Neural progenitor cell (in vitro differentiated cells): Measurements from ENCODE around the gene DVL1. TPM values are rescaled to one million over a fixed set of nuclear protein-coding genes. Genes with fewer than 3 reads are reported as not detected.
"Not testable (repeated sequence)": the region's sequence is repeated elsewhere in the genome, so short reads cannot be mapped to it uniquely, and the experiment has no call there.

ENCODE experiments used
- DNase-seq: peaks from one replicate; pipeline ENCODE4 v3.0.0-alpha.2; 2016; ENCODE audit warnings: low spot score
- H2AFZ ChIP-seq: fragments of 200-600 bp; sonication (generic); replicated peaks from 2 replicates; pipeline ENCODE4 v1.6.1; 2016; ENCODE audit warnings: antibody characterized with exemption
- H3F3A ChIP-seq: fragments of 200-600 bp; sonication (generic); 2 replicates; pipeline ENCODE4 v1.6.1; 2016; ENCODE audit warnings: antibody characterized with exemption, low read depth
- H3K27ac ChIP-seq: fragments of 200-600 bp; sonication (generic); 2 replicates; pipeline ENCODE4 v1.5.1; 2016; ENCODE audit warnings: mild to moderate bottlenecking
- H3K27me3 ChIP-seq: fragments of 200-600 bp; sonication (generic); 2 replicates; pipeline ENCODE4 v1.6.1; 2016; ENCODE audit warnings: mild to moderate bottlenecking, moderate library complexity
- H3K36me3 ChIP-seq: fragments of 200-600 bp; sonication (generic); 2 replicates; pipeline ENCODE4 v1.5.1; 2016
- H3K4me1 ChIP-seq: fragments of 200-600 bp; sonication (generic); 2 replicates; pipeline ENCODE4 v1.6.1; 2016; ENCODE audit warnings: mixed run types
- H3K4me2 ChIP-seq: fragments of 200-600 bp; sonication (generic); 2 replicates; pipeline ENCODE4 v1.6.1; 2016
- H3K4me3 ChIP-seq: fragments of 200-600 bp; sonication (generic); 2 replicates; pipeline ENCODE4 v1.5.1; 2016
- H3K79me2 ChIP-seq: fragments of 200-600 bp; sonication (generic); 2 replicates; pipeline ENCODE4 v1.6.1; 2016; ENCODE audit warnings: low read depth
- H3K9ac ChIP-seq: fragments of 200-600 bp; sonication (generic); 2 replicates; pipeline ENCODE4 v1.6.1; 2016
- H3K9me3 ChIP-seq: fragments of 200-600 bp; sonication (generic); 2 replicates; pipeline ENCODE4 v1.5.1; 2016; ENCODE audit warnings: low read depth
- H4K20me1 ChIP-seq: fragments of 200-600 bp; sonication (generic); 2 replicates; pipeline ENCODE4 v1.6.1; 2016; ENCODE audit warnings: low read depth
- H3K27ac Mint-ChIP-seq: 3 replicates; pipeline ENCODE4 v1.8.0; 2021; ENCODE audit warnings: mixed read lengths
- H3K27me3 Mint-ChIP-seq: 2 replicates; pipeline ENCODE4 v1.8.0; 2022; ENCODE audit warnings: low read depth, mild to moderate bottlenecking, inconsistent platforms, moderate library complexity, mixed read lengths; ENCODE audit not compliant: insufficient read depth
- H3K36me3 Mint-ChIP-seq: 3 replicates; pipeline ENCODE4 v1.8.0; 2021; ENCODE audit warnings: mixed read lengths
- H3K4me1 Mint-ChIP-seq: 3 replicates; pipeline ENCODE4 v1.8.0; 2021; ENCODE audit warnings: mixed read lengths
- H3K4me3 Mint-ChIP-seq: 3 replicates; pipeline ENCODE4 v1.8.0; 2021; ENCODE audit warnings: mild to moderate bottlenecking, moderate library complexity, mixed read lengths
- H3K9me3 Mint-ChIP-seq: 3 replicates; pipeline ENCODE4 v1.8.0; 2020; ENCODE audit warnings: mixed read lengths
- EZH2 ChIP-seq: fragments of 200-600 bp; sonication (generic); IDR thresholded peaks from 2 replicates; pipeline ENCODE4 v1.6.1; 2017; ENCODE audit warnings: antibody characterized with exemption, mild to moderate bottlenecking, moderate library complexity
- EZH2phosphoT487 ChIP-seq: fragments of 200-600 bp; sonication (generic); IDR thresholded peaks from 2 replicates; pipeline ENCODE4 v1.6.1; 2017; ENCODE audit warnings: antibody characterized with exemption
- total RNA-seq: library from RNA; depleted of rRNA; stranded (reverse); fragments of >200 nt; gene quantifications from 2 replicates; pipeline ENCODE4 v1.2.3, GENCODE V29; 2015; ENCODE audit warnings: low replicate concordance
- TF ChIP-seq, protein P1 (sequence below): fragments of 200-600 bp; sonication (generic); IDR thresholded peaks from 2 replicates; pipeline ENCODE4 v1.5.1; 2017; ENCODE audit warnings: antibody characterized with exemption, mild to moderate bottlenecking

DVL1 gene
- total RNA-seq, 1 donor from 2014 or later, result 14.5 TPM

DNA sequence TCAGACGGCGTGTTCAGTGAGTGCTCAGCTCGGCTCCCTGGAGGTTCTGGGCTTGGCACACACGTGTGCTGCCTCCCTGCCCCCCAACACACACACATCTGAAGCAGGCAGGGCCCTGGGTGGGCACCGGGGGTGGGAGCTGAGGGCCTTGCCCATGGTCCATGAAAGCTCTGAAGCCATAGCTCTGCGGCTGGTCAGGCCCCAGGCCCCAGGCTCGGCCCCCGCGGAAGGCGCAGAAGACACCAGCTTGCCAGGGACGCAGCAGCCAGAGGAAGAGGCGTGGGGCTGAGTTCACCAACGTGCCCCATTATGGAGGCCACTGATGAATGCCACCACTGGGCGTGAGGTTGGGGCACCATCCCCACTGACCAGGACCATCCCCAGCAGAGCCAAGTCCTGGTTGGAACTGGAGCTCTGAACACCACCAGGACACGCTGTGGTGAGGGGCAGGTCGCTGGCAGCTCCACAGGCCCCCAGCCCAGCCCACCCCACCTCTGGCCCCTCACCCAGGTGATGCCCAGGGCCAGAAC, 21.6 kb upstream of the DVL1 start:
- no peaks in the 10 kb centered on the region for H3K36me3 ChIP-seq
- Mint-ChIP-seq H3K4me3 (no peak overlapping the region), H3K27ac (no peak overlapping the region), H3K27me3 (no peaks in the 10 kb centered on the region), H3K36me3 (no peaks in the 10 kb centered on the region), H3K4me1 (peaks cover 10% of the 10 kb centered on the region), H3K9me3 (no peaks in the 10 kb centered on the region)
- no peak overlapping the region for H3K9ac ChIP-seq
- no peak overlapping the region for H3K4me2 ChIP-seq
- peaks cover 17% of the 10 kb centered on the region for H3K79me2 ChIP-seq
- TF ChIP-seq, protein P1, sequence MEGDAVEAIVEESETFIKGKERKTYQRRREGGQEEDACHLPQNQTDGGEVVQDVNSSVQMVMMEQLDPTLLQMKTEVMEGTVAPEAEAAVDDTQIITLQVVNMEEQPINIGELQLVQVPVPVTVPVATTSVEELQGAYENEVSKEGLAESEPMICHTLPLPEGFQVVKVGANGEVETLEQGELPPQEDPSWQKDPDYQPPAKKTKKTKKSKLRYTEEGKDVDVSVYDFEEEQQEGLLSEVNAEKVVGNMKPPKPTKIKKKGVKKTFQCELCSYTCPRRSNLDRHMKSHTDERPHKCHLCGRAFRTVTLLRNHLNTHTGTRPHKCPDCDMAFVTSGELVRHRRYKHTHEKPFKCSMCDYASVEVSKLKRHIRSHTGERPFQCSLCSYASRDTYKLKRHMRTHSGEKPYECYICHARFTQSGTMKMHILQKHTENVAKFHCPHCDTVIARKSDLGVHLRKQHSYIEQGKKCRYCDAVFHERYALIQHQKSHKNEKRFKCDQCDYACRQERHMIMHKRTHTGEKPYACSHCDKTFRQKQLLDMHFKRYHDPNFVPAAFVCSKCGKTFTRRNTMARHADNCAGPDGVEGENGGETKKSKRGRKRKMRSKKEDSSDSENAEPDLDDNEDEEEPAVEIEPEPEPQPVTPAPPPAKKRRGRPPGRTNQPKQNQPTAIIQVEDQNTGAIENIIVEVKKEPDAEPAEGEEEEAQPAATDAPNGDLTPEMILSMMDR, result no peak
- TF ChIP-seq EZH2, result no peak
- TF ChIP-seq EZH2phosphoT487, result no peak
- peaks cover 3% of the 10 kb centered on the region for H4K20me1 ChIP-seq
- no peak for DNase-seq
- no peak overlapping the region for H3K4me3 ChIP-seq
- H3K27ac ChIP-seq, result no peak overlapping the region
- no peaks in the 10 kb centered on the region for H3K9me3 ChIP-seq
- peaks cover 7% of the 10 kb centered on the region for H3K4me1 ChIP-seq
- no peaks in the 10 kb centered on the region for H3K27me3 ChIP-seq
- H2AFZ ChIP-seq, result no peak overlapping the region
- peaks cover 18% of the 10 kb centered on the region for H3F3A ChIP-seq

- Histone ChIP-seq H3K79me2 (peaks cover 17% of the 10 kb centered on the region), H3F3A (peaks cover 20% of the 10 kb centered on the region)
- H3K27me3 ChIP-seq, H3K4me3 ChIP-seq, H3K4me1 Mint-ChIP-seq, H3K27ac ChIP-seq, H3K9ac ChIP-seq, H3K4me3 Mint-ChIP-seq, H2AFZ ChIP-seq, H4K20me1 ChIP-seq, H3K9me3 Mint-ChIP-seq, H3K27ac Mint-ChIP-seq, H3K27me3 Mint-ChIP-seq, H3K4me2 ChIP-seq, H3K36me3 ChIP-seq, DNase-seq, H3K4me1 ChIP-seq, H3K36me3 Mint-ChIP-seq, H3K9me3 ChIP-seq: not testable (repeated sequence)
Measured at GRCh38 chr1:1370094-1370493, 20.9 kb upstream of the DVL1 start.

DNA sequence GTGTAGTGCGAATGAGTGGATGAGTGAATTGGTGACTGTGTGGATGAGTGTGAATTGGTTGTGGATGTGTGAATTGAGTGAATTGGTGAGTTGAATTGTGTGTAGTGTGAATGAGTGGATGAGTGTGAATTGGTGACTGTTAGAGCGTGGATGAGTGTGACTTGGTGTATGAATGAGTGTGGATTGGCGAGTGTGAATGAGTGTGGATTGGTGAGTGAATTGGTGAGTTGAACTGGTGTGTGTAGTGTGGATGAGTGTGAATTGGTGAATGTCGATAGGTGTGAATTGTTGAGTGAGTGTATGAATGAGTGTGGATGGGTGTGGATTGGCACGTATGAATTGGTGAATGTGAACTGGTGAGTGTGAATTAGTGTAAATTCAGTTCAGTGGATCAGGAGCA, 18.1 kb upstream of the DVL1 start:
- Histone ChIP-seq H3K4me3 (no peak overlapping the region), H3K4me2 (no peak overlapping the region), H2AFZ (no peak overlapping the region), H3K79me2 (no peaks in the 10 kb centered on the region), H3K9ac (no peak overlapping the region), H3K27me3 (peaks cover 3% of the 10 kb centered on the region), H3K9me3 (no peaks in the 10 kb centered on the region), H4K20me1 (no peaks in the 10 kb centered on the region), H3F3A (peaks cover 12% of the 10 kb centered on the region), H3K27ac (no peak overlapping the region), H3K4me1 (no peaks in the 10 kb centered on the region), H3K36me3 (no peaks in the 10 kb centered on the region)
- Mint-ChIP-seq H3K4me1 (peaks cover under 1% of the 10 kb centered on the region), H3K4me3 (no peak overlapping the region), H3K27ac (no peak overlapping the region), H3K36me3 (no peaks in the 10 kb centered on the region), H3K27me3 (no peaks in the 10 kb centered on the region), H3K9me3 (no peaks in the 10 kb centered on the region)
- no peak for DNase-seq
- TF ChIP-seq EZH2, result no peak
- TF ChIP-seq, protein P1, result no peak
- TF ChIP-seq EZH2phosphoT487, result no peak

DNA sequence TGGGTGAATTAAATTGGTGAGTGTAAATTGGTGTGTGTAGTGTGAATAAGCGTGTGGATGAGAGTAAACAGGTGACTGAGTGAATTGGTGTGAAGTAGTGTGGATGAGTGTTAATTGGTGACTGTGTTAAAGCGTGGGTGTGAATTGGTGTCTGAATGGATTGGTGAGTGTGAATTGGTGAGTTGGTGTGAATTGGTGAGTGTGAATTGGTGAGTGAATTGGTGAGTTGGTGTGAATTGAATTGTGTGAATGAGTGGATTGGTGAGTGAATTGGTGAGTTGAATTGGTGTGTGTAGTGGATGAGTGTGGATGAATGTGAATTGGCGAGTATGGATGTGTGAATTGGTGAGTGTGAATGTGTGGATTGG, 17.5 kb upstream of the DVL1 start:
- no peaks in the 10 kb centered on the region for H3K36me3 Mint-ChIP-seq
- Histone ChIP-seq H3F3A (peaks cover 15% of the 10 kb centered on the region), H4K20me1 (no peaks in the 10 kb centered on the region), H3K36me3 (no peaks in the 10 kb centered on the region), H3K79me2 (no peaks in the 10 kb centered on the region), H3K4me1 (no peaks in the 10 kb centered on the region), H2AFZ (no peak overlapping the region), H3K4me2 (no peak overlapping the region), H3K27me3 (peaks cover 3% of the 10 kb centered on the region), H3K9me3 (no peaks in the 10 kb centered on the region), H3K9ac (no peak overlapping the region), H3K4me3 (no peak overlapping the region), H3K27ac (no peak overlapping the region)
- H3K27ac Mint-ChIP-seq, result no peak overlapping the region
- DNase-seq, result no peak
- TF ChIP-seq EZH2phosphoT487, result no peak
- TF ChIP-seq EZH2, result no peak
- TF ChIP-seq, protein P1, result no peak
- no peaks in the 10 kb centered on the region for H3K27me3 Mint-ChIP-seq
- no peaks in the 10 kb centered on the region for H3K9me3 Mint-ChIP-seq
- H3K4me3 Mint-ChIP-seq, result no peak overlapping the region
- peaks cover 6% of the 10 kb centered on the region for H3K4me1 Mint-ChIP-seq
